Epithelial cell of proximal tubule (primary cell): ENCODE measurements around the gene ANO4. TPM values are rescaled to one million over a fixed set of nuclear protein-coding genes. Genes with fewer than 3 reads are reported as not detected.
"Not testable (repeated sequence)": the region's sequence is repeated elsewhere in the genome, so short reads cannot be mapped to it uniquely, and the experiment has no call there.

Experiments
- DNase-seq: peaks from one replicate; pipeline ENCODE4 v3.0.0-alpha.2; 2011; ENCODE audit warnings: low read depth
- H3K4me3 ChIP-seq: 2 replicates; pipeline ENCODE4 v1.5.1; 2011; ENCODE audit warnings: low read depth, mild to moderate bottlenecking, low read length
- total RNA-seq: library from RNA; depleted of rRNA; stranded (reverse); fragments of >200 nt; gene quantifications from 2 replicates; pipeline ENCODE4 v1.2.3, GENCODE V29; 2015
- TF ChIP-seq, protein P1 (sequence below): conservative IDR thresholded peaks from 2 replicates; pipeline ENCODE4 v1.5.1; 2012; ENCODE audit warnings: low read depth, mild to moderate bottlenecking, low read length

The ANO4 gene
- total RNA-seq, 1 donor from 2014 or later, result 0.86 TPM

- no peak for DNase-seq
- no peak overlapping the region for H3K4me3 ChIP-seq
- TF ChIP-seq, protein P1, sequence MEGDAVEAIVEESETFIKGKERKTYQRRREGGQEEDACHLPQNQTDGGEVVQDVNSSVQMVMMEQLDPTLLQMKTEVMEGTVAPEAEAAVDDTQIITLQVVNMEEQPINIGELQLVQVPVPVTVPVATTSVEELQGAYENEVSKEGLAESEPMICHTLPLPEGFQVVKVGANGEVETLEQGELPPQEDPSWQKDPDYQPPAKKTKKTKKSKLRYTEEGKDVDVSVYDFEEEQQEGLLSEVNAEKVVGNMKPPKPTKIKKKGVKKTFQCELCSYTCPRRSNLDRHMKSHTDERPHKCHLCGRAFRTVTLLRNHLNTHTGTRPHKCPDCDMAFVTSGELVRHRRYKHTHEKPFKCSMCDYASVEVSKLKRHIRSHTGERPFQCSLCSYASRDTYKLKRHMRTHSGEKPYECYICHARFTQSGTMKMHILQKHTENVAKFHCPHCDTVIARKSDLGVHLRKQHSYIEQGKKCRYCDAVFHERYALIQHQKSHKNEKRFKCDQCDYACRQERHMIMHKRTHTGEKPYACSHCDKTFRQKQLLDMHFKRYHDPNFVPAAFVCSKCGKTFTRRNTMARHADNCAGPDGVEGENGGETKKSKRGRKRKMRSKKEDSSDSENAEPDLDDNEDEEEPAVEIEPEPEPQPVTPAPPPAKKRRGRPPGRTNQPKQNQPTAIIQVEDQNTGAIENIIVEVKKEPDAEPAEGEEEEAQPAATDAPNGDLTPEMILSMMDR, result no peak
These were observed 283.4 kb downstream of the ANO4 start for GRCh38 chr12:101077791-101078528.

DNA sequence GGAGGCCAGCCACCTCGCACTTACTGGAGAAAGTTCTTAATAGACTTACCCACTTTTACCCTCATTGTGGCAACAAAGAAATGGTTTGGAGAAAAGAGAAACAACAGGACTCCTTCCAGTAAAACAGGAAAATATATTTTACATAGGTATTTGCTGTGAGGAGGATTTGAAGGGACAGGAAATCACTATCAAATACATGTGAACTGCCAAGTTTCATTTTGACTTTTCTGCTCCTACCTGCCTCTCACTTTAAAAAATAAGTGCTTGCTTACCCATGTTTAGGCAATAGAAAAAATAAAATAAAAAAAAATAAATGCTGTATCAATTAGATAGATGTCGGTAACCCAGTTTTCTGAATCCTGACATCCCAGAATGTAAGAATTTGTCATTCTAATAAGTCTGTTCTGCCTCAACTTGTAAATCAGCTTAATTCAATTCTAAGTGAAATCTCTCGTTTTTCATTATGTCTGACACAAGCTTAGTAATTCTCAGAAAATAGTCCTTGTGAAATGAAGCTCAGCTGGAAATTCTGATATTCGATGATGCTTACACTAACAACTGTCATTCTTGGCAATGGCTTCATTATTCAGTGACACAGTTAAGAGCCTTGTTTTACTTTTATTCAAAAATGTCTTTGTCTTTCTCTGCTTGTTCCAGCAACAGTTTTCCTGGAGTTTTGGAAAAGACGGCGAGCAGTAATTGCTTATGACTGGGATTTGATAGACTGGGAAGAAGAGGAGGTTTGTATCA is 284.1 kb downstream of the ANO4 start:
- TF ChIP-seq, protein P1, result no peak
- DNase-seq, result no peak
- H3K4me3 ChIP-seq, result no peak overlapping the region

- no peak overlapping the region for H3K4me3 ChIP-seq
- no peak for DNase-seq
- TF ChIP-seq, protein P1, result no peak
These were observed 288.1 kb downstream of the ANO4 start for GRCh38 chr12:101082706-101083105.

DNA sequence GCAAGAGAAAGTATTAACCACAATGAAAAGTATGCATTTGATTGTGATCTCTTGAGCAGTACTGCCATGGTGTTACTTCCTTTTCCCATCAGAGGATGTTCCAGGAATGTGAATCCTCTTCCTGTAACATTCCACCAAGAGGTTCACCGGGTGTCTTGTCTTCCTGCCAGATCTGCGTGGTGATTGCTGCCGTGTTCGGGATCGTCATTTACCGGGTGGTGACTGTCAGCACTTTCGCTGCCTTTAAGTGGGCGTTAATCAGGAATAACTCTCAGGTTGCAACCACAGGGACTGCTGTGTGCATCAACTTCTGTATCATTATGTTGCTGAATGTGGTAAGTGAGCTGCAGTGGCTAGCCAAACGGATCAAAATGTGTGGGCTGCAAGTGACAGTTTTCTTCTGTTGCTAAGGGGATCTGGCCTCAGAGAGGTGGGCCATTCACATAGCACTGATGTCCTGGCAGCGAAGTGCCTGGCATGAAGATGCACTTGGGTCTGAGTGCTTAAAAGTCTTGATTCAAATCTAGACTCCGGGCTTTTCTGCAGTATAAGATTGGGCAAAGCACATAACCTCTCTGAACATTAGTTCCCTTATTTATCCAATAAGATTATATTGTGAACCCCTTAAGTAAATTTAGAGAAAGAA is 292.0 kb downstream of the ANO4 start:
- TF ChIP-seq, protein P1, result no peak
- H3K4me3 ChIP-seq, result no peak overlapping the region
- DNase-seq, result no peak

- TF ChIP-seq, protein P1, result no peak
- no peak for DNase-seq
- no peak overlapping the region for H3K4me3 ChIP-seq
These were observed 293.3 kb downstream of the ANO4 start for GRCh38 chr12:101087920-101088319.

- TF ChIP-seq, protein P1, result no peak
These were observed 294.7 kb downstream of the ANO4 start for GRCh38 chr12:101089271-101089670.

DNA sequence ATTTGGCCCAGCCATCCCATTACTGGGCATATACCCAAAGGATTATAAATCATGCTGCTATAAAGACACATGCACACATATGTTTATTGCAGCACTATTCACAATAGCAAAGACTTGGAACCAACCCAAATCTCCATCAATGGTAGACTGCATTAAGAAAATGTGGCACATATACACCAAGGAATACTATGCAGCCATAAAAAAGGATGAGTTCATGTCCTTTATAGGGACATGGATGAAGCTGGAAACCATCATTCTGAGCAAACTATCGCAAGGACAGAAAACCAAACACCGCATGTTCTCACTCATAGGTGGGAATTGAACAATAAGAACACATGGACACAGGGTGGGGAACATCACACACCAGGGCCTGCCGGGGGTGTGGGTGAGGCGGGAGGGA is 295.6 kb downstream of the ANO4 start:
- DNase-seq, H3K4me3 ChIP-seq: not testable (repeated sequence)

More at GRCh38 chr12:101089271-101089670, 294.7 kb downstream of the ANO4 start:
- no peak overlapping the region for H3K4me3 ChIP-seq
- no peak for DNase-seq
